Lower leg skin (tissue), 4 donors: ENCODE measurements around the gene CAV1. TPM values are rescaled to one million over a fixed set of nuclear protein-coding genes. Genes with fewer than 3 reads are reported as not detected.
"Not testable (repeated sequence)": the region's sequence is repeated elsewhere in the genome, so short reads cannot be mapped to it uniquely, and the experiment has no call there.

Experiments used
- DNase-seq, 2 donors: peaks; one replicate each; pipeline ENCODE4 v3.0.0-alpha.2; 2019; ENCODE audit warnings: low spot score in 2 of 2
- H3K4me3 ChIP-seq: fragments of 200-600 bp; sonication (generic); 2 replicates; pipeline ENCODE4 v1.5.1; 2017; ENCODE audit warnings: mild to moderate bottlenecking, low read depth; ENCODE audit not compliant: poor library complexity, severe bottlenecking
- CTCF ChIP-seq, 3 donors: fragments of 450-650 bp; IDR thresholded peaks; one replicate each; pipeline ENCODE4 v1.5.1; 2016; ENCODE audit warnings: antibody characterized with exemption in 3 of 3, mild to moderate bottlenecking in 3 of 3, moderate library complexity in 2 of 3
- POLR2A ChIP-seq, 2 donors: fragments of 450-650 bp; IDR thresholded peaks; one replicate each; pipeline ENCODE4 v1.6.1; 2016 to 2017; ENCODE audit warnings: antibody characterized with exemption in 2 of 2, mild to moderate bottlenecking in 1 of 2, moderate library complexity in 1 of 2
- WGBS, 2 donors: methylation state at CpG; one replicate each; pipeline ENCODE4 v1.1.5; 2018; 5-methylcytosine and 5-hydroxymethylcytosine counted together
- intact Hi-C: fragments of 100-400 bp; cut with DNase I; formaldehyde crosslinking; loops from one replicate; pipeline ENCODE4 v1.15.0; 2023; ENCODE audit warnings: low total_unique reads
- total RNA-seq, 4 donors: library from RNA; depleted of rRNA; stranded (reverse); fragments of >200 nt; gene quantifications; one replicate each; pipeline ENCODE4 v1.1.0, GENCODE V29; 2016

CAV1 gene
- 100 to 1,000 TPM in 3 of 4 donors, 10 to 100 TPM in 1; 78.7 to 178 (median 139) TPM for total RNA-seq

- peak within 1 kb of the TSS; percentile 96 for H3K4me3 ChIP-seq
- peak; percentile 89 to 97 for DNase-seq
- TF ChIP-seq POLR2A (IDR thresholded peaks at IDR 0.05): no peak
- no peak for TF ChIP-seq CTCF (IDR thresholded peaks at IDR 0.05)
- intact Hi-C loops: loop anchor here (10.0 kb wide), 1 partner anchor 270 kb away; no protein-coding TSS in a partner anchor
- WGBS, 2 donors: 0% methylated on average over 41 to 42 of the region's 42 CpGs
These were observed at the start of gene CAV1 for GRCh38 chr7:116524609-116525297. Gene CAV1, plus strand, starts transcription at chr7:116525036. Its CDS starts 27 bp downstream, at chr7:116525063.

- no peak for DNase-seq
- no peak for TF ChIP-seq POLR2A (IDR thresholded peaks at IDR 0.05)
- TF ChIP-seq CTCF (IDR thresholded peaks at IDR 0.05): no peak
- no peak overlapping the region for H3K4me3 ChIP-seq
- intact Hi-C loops: no loop called here
- 95 to 97% methylated on average over 1 of the region's 1 CpG for WGBS, 2 donors
These were observed 47.2 kb upstream of the CAV1 start for GRCh38 chr7:116477625-116478024.

- intact Hi-C loops: no loop called here
- TF ChIP-seq CTCF (IDR thresholded peaks at IDR 0.05) (no peak), POLR2A (IDR thresholded peaks at IDR 0.05) (no peak)
- no peak for DNase-seq
- H3K4me3 ChIP-seq: no peak overlapping the region
- 58 to 70% methylated on average over 2 of the region's 2 CpGs for WGBS, 2 donors
These were observed 46.0 kb upstream of the CAV1 start for GRCh38 chr7:116478834-116479233.

- TF ChIP-seq CTCF (IDR thresholded peaks at IDR 0.05) (no peak), POLR2A (IDR thresholded peaks at IDR 0.05) (no peak)
- DNase-seq: no peak
- H3K4me3 ChIP-seq: no peak overlapping the region
- intact Hi-C loops: no loop called here
- 84 to 89% methylated on average over 2 of the region's 2 CpGs for WGBS, 2 donors
These were observed 41.4 kb upstream of the CAV1 start for GRCh38 chr7:116483271-116483942.

- H3K4me3 ChIP-seq, intact Hi-C loops, DNase-seq: not testable (repeated sequence)
- 96 to 99% methylated on average over 4 of the region's 4 CpGs for WGBS, 2 donors
These were observed 40.4 kb upstream of the CAV1 start for GRCh38 chr7:116484389-116484788.

GRCh38 chr7:116487907-116488521, 36.8 kb upstream of the CAV1 start:
- DNase-seq: no peak

More at GRCh38 chr7:116487907-116488521, 36.8 kb upstream of the CAV1 start:
- intact Hi-C loops: no loop called here
- H3K4me3 ChIP-seq: no peak overlapping the region
- 79 to 80% methylated on average over 5 of the region's 5 CpGs for WGBS, 2 donors
- TF ChIP-seq POLR2A (IDR thresholded peaks at IDR 0.05): no peak
- TF ChIP-seq CTCF (IDR thresholded peaks at IDR 0.05): no peak
